GM10248 (cell line): ENCODE results near the gene ADAMTS12.
"Not testable (repeated sequence)": the region's sequence is repeated elsewhere in the genome, so short reads cannot be mapped to it uniquely, and the experiment has no call there.

Experiments
- CTCF ChIA-PET: fragments of 300-600 bp; sonication (Branson Sonifier 250); formaldehyde crosslinking; extraction: SDS; loops from one replicate; lab custom pipeline; 2021; ENCODE audit warnings: antibody characterized with exemption; lab: Yijun Ruan, JAX
- POLR2A ChIA-PET: fragments of 350-650 bp; sonication (Branson Sonifier 250); formaldehyde crosslinking; extraction: SDS; loops from one replicate; lab custom pipeline; 2020; ENCODE audit warnings: antibody characterized with exemption; lab: Yijun Ruan, JAX
- DNase-seq: peaks from one replicate; pipeline ENCODE4 v3.0.0; 2012; ENCODE audit errors: extremely low spot score
- CTCF ChIP-seq: IDR thresholded peaks from 2 replicates; pipeline ENCODE4 v1.5.1; 2012; ENCODE audit warnings: mild to moderate bottlenecking, low read depth; ENCODE audit errors: extremely low read depth, missing control alignments, control extremely low read depth

The ADAMTS12 gene

DNA sequence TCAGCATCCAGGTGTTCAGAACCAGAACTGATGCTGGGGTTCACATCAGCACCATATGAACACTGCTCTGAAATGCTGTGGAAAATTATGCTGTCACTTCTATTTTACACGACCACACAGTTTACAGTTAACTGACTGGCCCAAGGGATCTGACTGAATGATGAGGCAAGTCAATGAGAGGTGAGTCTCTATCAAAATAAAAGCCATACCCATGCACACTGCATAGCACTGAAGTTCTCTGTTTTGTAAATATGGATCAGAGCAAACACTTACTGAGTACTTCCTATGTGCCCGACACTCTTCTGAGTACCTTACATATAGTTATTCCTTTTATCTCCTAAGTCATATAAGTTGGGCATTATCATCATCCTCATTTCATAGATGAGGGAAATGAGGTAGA, 328.3 kb downstream of the ADAMTS12 start:
- DNase-seq = no peak
- POLR2A ChIA-PET = no interaction called here
- no peak for TF ChIP-seq CTCF
- CTCF ChIA-PET = interaction anchor here (0.9 to 1.9 kb wide), 4 partner anchors 8 to 41 kb away, joined by 3 to 8 read pairs (median 4); no protein-coding TSS in a partner anchor

- TF ChIP-seq CTCF = no peak
- POLR2A ChIA-PET = no interaction called here
- CTCF ChIA-PET = interaction anchor here (1.4 to 2.3 kb wide), 3 partner anchors 10 to 30 kb away, joined by 3 to 8 read pairs (median 7); no protein-coding TSS in a partner anchor
- DNase-seq = no peak
Observed at GRCh38 chr5:33558489-33558888, 333.3 kb downstream of the ADAMTS12 start.

DNA sequence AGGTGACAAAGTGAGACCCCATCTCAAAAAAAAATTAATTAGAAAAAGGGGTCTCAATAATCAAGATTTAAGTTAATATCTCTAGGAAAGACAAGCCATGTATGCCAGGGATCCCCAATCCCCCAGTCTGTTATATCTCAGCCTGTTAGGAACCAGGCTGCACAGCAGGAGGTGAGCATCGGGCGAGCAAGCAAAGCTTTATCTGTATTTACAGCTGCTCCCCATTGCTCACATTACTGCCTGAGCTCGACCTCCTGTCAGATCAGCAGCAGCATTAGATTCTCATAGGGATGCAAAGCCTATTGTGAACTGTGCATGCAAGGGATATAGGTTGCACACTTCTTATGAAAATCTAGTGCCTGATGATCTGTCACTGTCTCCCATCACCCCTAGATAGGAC, 334.2 kb downstream of the ADAMTS12 start:
- no peak for DNase-seq
- ChIA-PET CTCF (interaction anchor here (0.7 to 2.3 kb wide), 2 partner anchors 31 to 65 kb away, joined by 3 to 8 read pairs; no protein-coding TSS in a partner anchor), POLR2A (no interaction called here)
- TF ChIP-seq CTCF = no peak

DNA sequence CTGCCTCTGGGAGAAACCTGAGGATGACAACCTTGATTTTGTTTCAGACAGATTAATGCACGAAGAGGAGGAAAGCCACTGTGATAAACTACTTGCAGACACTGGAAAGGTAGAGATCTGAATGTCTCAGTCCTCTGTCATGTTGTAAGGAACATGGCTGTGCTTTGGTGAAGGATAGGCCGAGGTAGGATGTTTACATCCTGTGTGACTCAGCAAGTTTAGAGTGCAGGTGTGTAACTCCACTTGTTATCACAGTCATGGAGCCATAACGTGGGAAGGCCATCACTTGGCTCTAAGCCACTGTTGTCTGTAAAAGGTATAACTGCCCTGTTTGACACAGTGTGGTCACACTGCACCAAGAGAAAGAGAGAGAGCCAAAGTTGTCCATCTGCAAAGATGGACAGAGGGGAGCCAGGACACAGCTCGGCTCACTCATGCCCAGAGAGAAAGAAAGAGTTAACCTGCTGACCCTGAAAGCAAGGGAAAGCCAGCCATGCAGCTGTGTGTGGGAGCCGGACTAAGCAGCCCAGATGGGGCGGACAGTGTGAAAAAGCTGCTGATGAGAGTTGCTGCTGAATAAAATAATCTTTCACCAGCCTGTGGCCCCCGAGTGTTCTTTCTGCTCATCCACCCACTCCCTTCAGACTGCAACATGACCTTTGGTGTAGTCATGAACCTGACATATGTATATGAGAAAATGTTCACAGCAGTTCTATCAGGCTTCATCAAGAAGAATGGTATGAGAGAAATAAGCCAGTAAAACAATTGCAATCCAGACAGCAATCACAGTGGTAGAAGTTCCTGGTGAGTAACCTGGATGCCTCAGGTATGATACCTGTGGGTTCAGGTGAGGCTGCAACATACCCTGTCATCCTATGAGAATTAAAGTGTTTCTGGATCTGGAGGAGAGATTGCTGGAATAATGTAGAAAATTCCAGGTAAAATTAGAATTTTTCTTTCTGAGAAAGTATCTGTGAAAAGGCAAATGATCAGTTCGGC, 335.2 kb downstream of the ADAMTS12 start:
- CTCF ChIA-PET = interaction anchor here (3.0 kb wide), 1 partner anchor 9 kb away, joined by 8 read pairs; no protein-coding TSS in a partner anchor
- no peak for TF ChIP-seq CTCF
- POLR2A ChIA-PET = no interaction called here
- DNase-seq = no peak

DNA sequence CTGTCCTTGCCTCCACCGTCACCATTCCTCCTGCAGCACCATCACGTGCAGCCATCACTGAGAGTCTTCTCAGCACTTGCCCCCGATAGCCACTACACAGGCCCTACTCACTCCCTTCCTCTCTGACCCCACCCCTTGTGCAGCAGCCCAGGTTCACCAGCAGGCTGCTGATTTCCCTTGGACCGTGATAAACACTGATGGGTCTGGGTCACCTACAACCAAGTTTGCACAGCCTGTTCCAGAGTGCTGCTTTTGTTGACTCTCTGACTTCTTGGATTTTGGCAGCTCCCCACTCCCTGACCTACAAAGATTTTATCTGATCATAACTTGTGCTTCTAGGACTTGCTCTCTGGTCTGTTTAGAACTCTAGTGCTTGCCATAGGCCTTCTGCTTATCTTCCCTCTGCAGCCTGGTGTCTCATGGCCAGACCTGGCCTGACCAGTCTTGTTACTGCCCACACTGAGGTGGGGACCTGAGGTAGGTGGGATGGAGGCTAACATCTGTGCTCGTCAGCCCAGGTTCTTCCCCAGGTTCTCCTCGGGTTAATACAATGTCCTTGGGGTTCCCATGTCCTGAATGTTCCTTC, 341.7 kb downstream of the ADAMTS12 start:
- DNase-seq = no peak
- ChIA-PET POLR2A (no interaction called here), CTCF (no interaction called here)
- no peak for TF ChIP-seq CTCF

DNA sequence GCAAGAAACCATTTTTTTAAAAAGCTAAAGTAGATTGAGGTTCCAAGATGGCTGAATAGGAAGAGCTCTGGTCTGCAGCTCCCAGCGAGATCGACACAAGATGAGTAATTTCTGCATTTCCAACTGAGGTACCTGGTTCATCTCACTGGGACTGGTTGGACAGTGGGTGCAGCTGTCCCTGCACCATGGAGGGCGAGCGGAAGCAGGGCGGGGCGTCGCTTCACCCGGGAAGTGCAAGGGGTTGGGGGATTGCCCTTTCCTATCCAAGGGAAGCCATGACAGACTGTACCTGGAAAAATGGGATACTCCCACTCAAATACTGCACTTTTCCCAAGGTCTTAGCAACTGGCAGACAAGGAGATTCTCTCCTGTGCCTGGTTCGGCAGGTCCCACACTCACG, 352.0 kb downstream of the ADAMTS12 start:
- CTCF ChIA-PET = interaction anchor here (0.8 to 1.2 kb wide), 3 partner anchors 9 to 36 kb away, joined by 3 to 4 read pairs (median 3); no protein-coding TSS in a partner anchor
- POLR2A ChIA-PET, DNase-seq: not testable (repeated sequence)
